Calu3 (cell line): Measurements from ENCODE around the gene SULT1C3. TPM values are rescaled to one million over a fixed set of nuclear protein-coding genes. Genes with fewer than 3 reads are reported as not detected.
"Not testable (repeated sequence)": the region's sequence is repeated elsewhere in the genome, so short reads cannot be mapped to it uniquely, and the experiment has no call there.

Experiments
- BruUV-seq: library from RNA; stranded (reverse); fragments of 400-500 nt; replicated peaks from 2 replicates; lab custom pipeline; 2021; lab: Mats Ljungman, UMichigan
- CTCF ChIA-PET: fragments of 300-600 bp; sonication (Branson Sonifier 250); formaldehyde crosslinking; loops from one replicate; lab custom pipeline; 2022; ENCODE audit warnings: antibody characterized with exemption; lab: Charles Lee
- DNase-seq: peaks from one replicate; pipeline ENCODE4 v3.0.0; 2022
- H3K27ac Mint-ChIP-seq: one replicate; pipeline ENCODE4 v1.8.0; 2022; ENCODE audit warnings: mixed read lengths; ENCODE audit not compliant: unreplicated experiment
- H3K27me3 Mint-ChIP-seq: one replicate; pipeline ENCODE4 v1.8.0; 2022; ENCODE audit warnings: mixed read lengths; ENCODE audit not compliant: unreplicated experiment
- H3K36me3 Mint-ChIP-seq: one replicate; pipeline ENCODE4 v1.8.0; 2022; ENCODE audit warnings: mild to moderate bottlenecking, moderate library complexity, mixed read lengths; ENCODE audit not compliant: insufficient read depth, unreplicated experiment
- H3K4me1 Mint-ChIP-seq: one replicate; pipeline ENCODE4 v1.8.0; 2022; ENCODE audit warnings: mild to moderate bottlenecking, low read depth, mixed read lengths; ENCODE audit not compliant: unreplicated experiment
- H3K4me3 Mint-ChIP-seq: one replicate; pipeline ENCODE4 v1.8.0; 2022; ENCODE audit warnings: mild to moderate bottlenecking, low read depth, moderate library complexity, mixed read lengths; ENCODE audit not compliant: unreplicated experiment
- H3K9me3 Mint-ChIP-seq: one replicate; pipeline ENCODE4 v1.8.0; 2022; ENCODE audit warnings: low read depth, mixed read lengths; ENCODE audit not compliant: unreplicated experiment
- CTCF ChIP-seq: fragments of 200-600 bp; IDR thresholded peaks from one replicate; pipeline ENCODE4 v1.8.0; 2022; ENCODE audit warnings: antibody characterized with exemption; ENCODE audit not compliant: unreplicated experiment
- intact Hi-C: fragments of 100-400 bp; cut with micrococcal nuclease; formaldehyde crosslinking; loops from one replicate; pipeline ENCODE4 v1.10.0; 2022; ENCODE audit not compliant: unreplicated experiment
- total RNA-seq: library from RNA; stranded (reverse); gene quantifications from 2 replicates; pipeline ENCODE4 v1.2.3, GENCODE V29; 2022

The SULT1C3 gene
- total RNA-seq, 1 experiment from 2014 or later: not detected

- no peak for TF ChIP-seq CTCF
- H3K4me3 Mint-ChIP-seq: no peak overlapping the region
- no peaks in the 10 kb centered on the region for H3K27me3 Mint-ChIP-seq
- intact Hi-C loops: no loop called here
- H3K36me3 Mint-ChIP-seq: no peaks in the 10 kb centered on the region
- no TSS peak for BruUV-seq
- no peak for DNase-seq
- H3K27ac Mint-ChIP-seq: no peak overlapping the region
- H3K9me3 Mint-ChIP-seq: no peaks in the 10 kb centered on the region
- H3K4me1 Mint-ChIP-seq: no peaks in the 10 kb centered on the region
- CTCF ChIA-PET: no interaction called here
These were observed 39.7 kb downstream of the SULT1C3 start for GRCh38 chr2:108279468-108279867.

GRCh38 chr2:108280466-108280865, 40.7 kb downstream of the SULT1C3 start:
- no peak overlapping the region for H3K27ac Mint-ChIP-seq
- BruUV-seq: no TSS peak
- CTCF ChIA-PET: no interaction called here
- no peaks in the 10 kb centered on the region for H3K9me3 Mint-ChIP-seq
- intact Hi-C loops: no loop called here
- no peaks in the 10 kb centered on the region for H3K27me3 Mint-ChIP-seq
- no peak for TF ChIP-seq CTCF
- H3K4me3 Mint-ChIP-seq: no peak overlapping the region
- no peak for DNase-seq
- no peaks in the 10 kb centered on the region for H3K36me3 Mint-ChIP-seq
- H3K4me1 Mint-ChIP-seq: no peaks in the 10 kb centered on the region

DNA sequence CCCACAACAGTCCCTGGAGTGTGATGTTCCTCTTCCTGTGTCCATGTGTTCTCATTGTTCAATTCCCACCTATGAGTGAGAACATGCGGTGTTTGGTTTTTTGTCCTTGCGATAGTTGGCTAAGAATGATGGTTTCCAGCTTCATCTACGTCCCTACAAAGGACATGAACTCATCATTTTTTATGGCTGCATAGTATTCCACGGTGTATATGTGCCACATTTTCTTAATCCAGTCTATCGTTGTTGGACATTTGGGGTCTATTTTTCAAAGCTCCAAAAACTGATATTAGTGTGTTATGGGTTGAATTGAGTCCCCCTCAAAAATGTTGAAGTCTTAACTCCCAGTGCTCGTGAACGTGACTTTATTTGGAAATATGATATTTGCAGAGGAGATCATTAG, 44.8 kb downstream of the SULT1C3 start:
- H3K36me3 Mint-ChIP-seq, H3K27me3 Mint-ChIP-seq, H3K27ac Mint-ChIP-seq, intact Hi-C loops, H3K9me3 Mint-ChIP-seq, CTCF ChIA-PET, BruUV-seq, DNase-seq, H3K4me3 Mint-ChIP-seq: not testable (repeated sequence)
- peaks cover 21% of the 10 kb centered on the region for H3K4me1 Mint-ChIP-seq

- Mint-ChIP-seq H3K9me3 (no peaks in the 10 kb centered on the region), H3K36me3 (no peaks in the 10 kb centered on the region), H3K4me3 (no peak overlapping the region), H3K27me3 (no peaks in the 10 kb centered on the region), H3K4me1 (peaks cover 21% of the 10 kb centered on the region), H3K27ac (no peak overlapping the region)
- CTCF ChIA-PET: no interaction called here
- BruUV-seq: no TSS peak
- no peak for DNase-seq
- intact Hi-C loops: loop anchor here (5.0 kb wide), 1 partner anchor 57 kb away; no protein-coding TSS in a partner anchor
- TF ChIP-seq CTCF: no peak
These were observed 45.8 kb downstream of the SULT1C3 start for GRCh38 chr2:108285616-108286015.

DNA sequence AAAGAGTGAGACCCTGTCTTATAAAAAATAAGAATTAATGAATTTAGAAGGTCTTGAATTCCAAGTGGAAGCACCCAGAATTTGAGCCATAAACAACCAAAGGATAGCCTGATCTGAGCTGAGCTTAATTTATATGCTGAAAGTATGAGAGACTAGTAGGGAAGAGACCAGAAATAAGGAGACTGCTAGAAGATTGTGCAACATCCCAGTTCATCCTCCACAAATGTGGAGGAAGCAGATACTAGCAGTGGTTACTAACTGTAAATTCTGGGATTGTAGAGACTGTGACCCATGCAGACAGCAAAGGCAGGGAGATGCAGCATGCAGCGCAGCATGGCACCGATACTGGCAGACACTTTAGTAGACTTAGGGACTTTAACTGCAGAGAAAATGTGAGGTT, 47.4 kb downstream of the SULT1C3 start:
- DNase-seq: no peak
- intact Hi-C loops: loop anchor here (5.0 kb wide), 1 partner anchor 55 kb away; no protein-coding TSS in a partner anchor
- Mint-ChIP-seq H3K4me1 (peaks cover 21% of the 10 kb centered on the region), H3K36me3 (no peaks in the 10 kb centered on the region), H3K27me3 (no peaks in the 10 kb centered on the region), H3K27ac (no peak overlapping the region), H3K9me3 (no peaks in the 10 kb centered on the region), H3K4me3 (no peak overlapping the region)
- no TSS peak for BruUV-seq
- CTCF ChIA-PET: no interaction called here
- TF ChIP-seq CTCF: no peak
